ENCODE data around the gene NAV3.
"Not testable (repeated sequence)": the region's sequence is repeated elsewhere in the genome, so short reads cannot be mapped to it uniquely, and the experiment has no call there.

GRCh38 chr12:78102801-78103200 lies 272.1 kb downstream of the NAV3 start:
- not testable (repeated sequence) for TF ChIP-seq CTCF (IDR thresholded peaks at IDR 0.05; ENCODE audit: low read length); EZH2 (optimal IDR thresholded peaks at IDR 0.05; ENCODE audit: low read depth, low read length)
